GM19043 (cell line): ENCODE data around the gene DYNLL2.
"Not testable (repeated sequence)": the region's sequence is repeated elsewhere in the genome, so short reads cannot be mapped to it uniquely, and the experiment has no call there.

Experiments
- ATAC-seq: cut with Tn5 transposase; IDR thresholded peaks from one replicate; pipeline ENCODE4 v1.9.1; 2021; ENCODE audit warnings: low read depth; ENCODE audit not compliant: unreplicated experiment

Gene DYNLL2

DNA sequence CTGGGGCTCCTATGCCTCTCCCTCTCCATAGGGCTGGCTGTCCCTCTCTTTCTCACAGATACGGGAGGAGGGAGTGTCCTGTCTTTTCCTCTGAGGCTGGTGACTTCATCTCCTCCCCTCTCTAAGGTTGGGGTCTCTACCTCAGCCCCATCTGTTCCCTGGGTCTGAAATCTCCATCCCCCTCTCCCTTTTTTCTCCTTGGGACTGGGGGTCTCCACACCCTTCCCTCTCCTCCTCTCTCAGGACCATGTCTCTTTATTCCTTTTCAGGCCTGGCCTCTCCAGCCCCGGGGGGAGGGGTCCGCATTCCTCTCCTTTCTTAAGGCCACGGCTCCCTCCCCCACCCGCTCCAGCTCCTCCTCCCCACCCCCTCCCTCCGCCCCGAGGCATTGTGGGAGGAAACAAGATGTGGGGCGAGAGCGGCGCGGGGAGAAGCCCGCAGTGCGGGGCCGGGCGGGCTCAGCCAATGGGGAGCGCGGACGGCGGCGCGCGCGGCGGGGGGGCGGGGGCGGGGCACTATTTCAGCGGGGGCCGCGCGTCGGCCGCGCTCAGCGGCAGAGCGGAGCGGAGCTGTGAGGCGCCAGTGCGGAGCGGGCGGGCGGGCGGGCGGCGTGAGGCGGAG lies at the start of gene DYNLL2:
Gene DYNLL2, plus strand, starts transcription at position 550 of the 621 bp plus-strand sequence. CDS start 3,672 bp downstream, outside the sequence.
- ATAC-seq: peak; percentile 65

DNA sequence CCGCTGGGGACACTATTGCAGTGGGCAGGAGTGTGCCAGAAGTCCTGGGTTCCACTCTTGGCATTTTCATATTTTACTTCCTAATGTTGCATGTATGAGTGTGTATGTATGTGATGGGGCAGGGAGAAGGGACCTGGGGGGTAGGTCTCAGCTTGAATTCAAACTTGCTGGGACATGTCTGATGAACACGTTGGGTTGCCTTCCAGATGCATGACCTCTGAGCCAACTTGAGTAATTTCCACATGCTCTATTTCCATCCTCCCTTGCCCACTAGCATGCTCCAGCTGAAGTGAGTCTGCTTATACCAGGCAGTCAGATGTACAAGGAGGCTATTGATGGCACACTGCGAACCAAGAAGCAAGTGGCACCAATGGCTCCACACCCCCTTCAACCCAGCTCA lies 43.2 kb upstream of the DYNLL2 start:
- no peak for ATAC-seq

DNA sequence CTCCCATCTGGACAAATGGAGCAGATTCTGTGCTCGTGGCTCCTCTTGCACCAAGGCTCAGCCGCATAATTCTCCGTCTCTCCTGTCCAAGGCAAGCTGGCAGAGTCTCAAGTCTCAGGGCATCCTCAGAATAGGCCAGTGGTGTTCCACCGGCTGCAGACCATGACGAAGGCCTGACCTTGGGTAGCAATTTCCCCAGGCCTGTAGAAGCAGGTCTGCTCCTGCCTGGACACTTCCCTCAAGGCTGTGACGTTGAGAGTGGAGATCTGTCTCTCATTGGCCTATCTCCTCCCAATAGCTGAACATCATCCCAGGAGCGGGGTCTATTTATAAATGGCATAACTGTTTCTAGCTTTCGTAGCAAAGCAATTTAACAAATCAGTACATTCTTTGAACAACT lies 42.8 kb upstream of the DYNLL2 start:
- no peak for ATAC-seq

DNA sequence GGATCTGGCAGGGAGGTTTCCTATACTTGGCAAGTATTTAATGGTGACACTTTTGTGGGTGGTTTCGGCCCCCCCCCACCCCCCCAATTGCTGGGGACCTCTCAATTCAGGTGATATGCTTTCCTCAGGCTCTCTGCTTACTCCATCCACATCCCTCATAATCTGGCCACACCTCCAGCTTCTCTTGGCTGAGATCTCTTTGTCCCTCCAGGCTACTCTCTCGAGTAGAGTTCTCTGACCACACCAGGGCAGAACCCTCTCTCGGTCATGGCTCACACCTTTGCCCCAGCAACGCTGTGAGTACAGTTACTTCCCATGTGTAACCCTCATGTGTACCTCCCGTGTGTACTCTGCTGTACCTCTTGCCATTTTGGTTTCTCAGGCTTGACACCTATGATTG lies 42.1 kb upstream of the DYNLL2 start:
- no peak for ATAC-seq

DNA sequence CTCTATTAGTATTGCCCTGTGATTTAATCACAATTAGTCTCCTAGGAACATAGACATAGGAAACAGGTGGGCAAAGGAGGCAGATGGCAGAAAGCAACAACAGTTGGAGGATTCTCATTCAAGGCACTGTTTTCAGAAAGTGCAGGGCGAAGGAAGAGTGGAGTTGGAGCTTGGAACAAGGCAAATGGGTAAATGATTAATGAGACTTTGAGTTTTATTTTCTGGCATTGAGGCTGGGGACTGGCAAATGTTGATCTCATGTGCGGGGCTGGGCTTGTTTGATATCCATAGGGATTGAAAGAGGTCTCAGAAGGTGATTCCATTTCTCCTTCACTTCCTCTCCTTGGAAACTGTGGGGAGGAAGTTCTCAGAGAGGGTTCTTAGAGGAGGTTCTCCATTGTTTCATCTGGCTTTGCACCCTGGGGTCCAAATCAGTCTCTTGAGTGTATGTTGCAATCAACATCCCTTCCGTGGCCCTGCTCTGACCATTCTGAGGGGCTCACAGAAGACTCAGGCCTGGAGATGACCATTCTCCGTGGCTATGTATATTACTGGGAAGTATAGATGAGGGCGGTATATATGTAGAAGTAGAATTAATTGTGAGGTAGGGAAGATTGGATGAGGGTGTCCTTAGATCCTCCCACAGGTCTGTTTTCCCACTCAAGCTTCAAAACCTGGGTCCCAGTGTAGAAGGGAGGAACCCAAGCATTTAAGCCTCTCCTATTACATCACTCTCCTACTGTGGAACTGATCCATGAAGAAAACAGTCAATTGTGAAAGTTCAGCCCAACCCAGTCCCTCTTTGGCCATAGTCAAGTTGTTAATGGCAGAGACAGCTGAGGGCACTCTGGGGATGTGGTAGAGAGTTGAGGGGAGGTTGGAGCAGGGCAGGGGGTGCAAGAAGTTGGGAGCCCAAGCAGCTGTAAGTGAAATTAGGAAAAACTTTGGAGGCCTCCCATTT lies 39.7 kb upstream of the DYNLL2 start:
- ATAC-seq: no peak

DNA sequence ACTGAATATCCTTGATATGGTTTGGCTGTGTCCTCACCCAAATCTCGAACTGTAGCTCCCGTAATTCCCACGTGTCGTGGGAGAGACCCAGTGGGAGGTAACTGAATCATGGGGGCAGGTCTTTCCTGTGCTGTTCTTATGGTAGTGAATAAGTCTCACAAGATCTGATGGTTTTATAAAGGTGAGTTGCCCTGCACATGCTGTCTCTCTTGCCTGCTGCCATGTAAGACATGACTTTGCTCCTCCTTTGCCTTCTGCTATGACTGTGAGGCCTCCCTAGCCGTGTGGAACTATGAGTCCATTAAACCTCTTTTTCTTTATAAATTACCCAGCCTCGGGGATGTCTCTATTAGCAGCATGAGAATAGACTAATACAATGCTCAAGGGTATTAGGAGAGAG lies 39.0 kb upstream of the DYNLL2 start:
- not testable (repeated sequence) for ATAC-seq

DNA sequence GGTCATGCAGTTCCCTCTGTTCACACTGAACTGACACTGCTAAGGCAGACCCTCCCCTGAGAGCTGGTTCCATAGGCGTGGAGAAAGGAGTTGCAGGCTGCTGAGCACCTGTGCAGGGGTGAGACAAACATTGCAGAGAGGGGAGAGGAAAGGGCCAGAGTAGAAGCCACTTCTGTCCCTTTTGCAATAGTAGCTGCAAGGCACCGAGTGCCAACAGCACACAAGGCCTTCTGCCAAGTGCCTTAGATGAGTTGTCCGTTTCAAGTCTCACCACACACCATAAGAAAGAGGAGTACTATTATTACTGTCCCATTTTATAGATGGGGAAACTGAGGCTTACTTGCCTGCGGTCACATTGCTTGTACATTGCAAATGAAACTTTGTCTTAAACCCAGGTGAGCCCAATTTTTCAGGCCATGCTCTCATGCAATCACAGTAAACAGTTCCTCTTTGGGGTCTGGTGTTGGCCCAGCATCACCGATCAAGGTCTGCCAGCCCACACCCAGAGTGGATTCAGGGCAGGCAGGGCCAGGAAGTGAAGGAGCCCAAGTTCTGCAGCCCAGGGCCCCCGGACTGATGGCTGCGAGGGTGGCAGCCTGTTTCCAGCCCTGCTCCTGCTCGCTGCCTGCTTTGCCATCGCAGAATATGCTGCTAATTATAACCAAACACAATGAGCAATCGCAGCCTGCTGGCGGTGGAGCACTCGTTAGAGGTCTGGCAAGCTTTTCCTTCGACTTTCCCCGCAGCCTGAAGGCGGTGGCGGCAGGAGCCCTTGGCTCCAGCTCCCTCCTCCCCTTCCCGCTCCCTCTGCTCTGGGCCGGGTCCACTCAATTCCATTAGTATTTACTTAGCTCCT lies 36.8 kb upstream of the DYNLL2 start:
- ATAC-seq: no peak

DNA sequence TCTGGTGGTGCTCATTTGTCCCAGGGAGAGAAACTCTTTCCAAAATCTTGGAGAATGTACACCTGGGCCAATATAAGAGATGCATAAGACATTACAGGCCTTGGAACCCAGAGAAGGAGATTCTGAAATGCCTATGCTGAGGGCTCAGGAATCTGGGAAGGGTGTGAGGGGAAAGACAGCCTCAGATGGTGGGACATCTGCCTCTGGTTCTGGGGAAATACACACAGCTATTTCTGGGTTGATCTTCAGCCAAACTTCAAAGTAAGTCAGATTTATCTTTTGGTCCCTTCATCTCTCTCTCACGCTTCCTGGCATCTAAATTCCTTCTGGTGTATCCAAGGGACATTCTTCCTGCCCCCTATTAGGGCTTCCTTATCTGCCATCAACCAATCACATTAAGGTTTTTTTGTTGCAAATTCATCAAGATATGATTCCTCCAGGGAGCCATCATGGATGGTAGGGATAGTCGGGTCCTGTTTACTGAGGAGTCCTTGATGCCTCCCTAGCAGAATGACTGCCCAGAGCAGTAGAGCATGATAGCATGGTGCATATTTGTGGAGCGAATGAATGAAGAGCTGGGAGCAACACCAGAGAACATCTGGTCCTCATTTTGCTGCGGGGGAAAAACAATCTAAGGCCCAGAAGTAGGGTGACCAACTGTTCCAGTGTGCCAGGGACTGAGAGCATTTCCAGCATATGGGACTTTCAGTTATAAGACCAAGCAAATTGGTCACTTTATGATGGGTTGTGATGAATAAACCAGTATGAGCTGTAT lies 35.7 kb upstream of the DYNLL2 start:
- no peak for ATAC-seq

DNA sequence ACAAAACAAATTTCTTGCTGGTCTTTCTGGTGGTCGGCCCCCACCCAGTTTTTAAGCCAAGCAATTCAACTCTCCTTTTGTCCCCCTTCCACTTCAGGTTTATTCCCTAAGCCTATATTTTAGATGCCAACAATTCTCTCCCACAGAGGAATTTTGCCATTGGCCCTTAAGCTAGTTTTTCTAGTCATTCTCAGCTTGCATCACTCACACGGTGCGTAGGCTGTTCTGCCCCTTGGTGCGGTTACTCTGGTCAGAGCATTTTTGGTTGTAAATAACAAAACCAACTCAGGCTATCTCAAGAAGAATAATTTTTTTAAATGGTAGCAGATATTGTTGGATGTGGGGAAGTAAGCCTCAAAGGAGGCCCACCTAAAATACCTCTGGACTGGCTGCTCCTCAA lies 33.7 kb upstream of the DYNLL2 start:
- no peak for ATAC-seq

DNA sequence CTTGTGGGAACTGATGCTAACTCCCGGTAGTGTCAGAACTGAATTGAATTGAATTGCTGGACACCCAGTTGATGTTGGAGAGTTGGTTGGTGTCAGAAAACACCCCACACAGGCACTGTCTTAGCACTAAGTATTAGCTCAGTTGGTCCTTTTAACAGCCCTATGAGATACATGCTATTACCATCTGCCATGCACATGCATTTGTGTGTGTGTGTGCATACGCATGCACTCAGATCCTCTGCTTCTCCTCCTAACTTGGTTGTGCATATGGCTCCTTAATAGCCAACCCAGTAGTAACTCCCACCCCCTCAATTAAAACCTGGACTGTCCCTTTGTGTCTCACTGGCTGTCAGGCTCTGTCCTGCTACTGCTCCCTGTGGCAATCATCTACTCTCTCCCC lies 32.3 kb upstream of the DYNLL2 start:
- ATAC-seq: no peak

DNA sequence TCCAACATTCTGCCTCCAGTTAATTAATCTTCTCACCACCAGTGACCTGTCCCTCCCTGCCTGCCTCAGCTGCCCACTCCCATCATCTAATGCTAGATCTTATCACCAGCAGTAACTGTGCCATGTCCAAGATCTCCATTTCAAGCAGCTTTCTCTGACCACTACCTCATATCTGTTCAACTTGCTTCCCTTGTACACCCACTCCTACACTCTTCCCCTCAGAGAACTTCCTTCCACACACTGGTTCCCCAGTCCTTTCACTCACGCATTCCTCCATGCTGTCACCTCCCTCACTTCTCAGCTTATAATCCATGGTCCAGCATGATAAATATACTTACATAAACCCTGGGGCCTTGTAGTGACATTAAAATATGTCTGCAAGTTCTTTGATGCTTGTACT lies 31.8 kb upstream of the DYNLL2 start:
- no peak for ATAC-seq

DNA sequence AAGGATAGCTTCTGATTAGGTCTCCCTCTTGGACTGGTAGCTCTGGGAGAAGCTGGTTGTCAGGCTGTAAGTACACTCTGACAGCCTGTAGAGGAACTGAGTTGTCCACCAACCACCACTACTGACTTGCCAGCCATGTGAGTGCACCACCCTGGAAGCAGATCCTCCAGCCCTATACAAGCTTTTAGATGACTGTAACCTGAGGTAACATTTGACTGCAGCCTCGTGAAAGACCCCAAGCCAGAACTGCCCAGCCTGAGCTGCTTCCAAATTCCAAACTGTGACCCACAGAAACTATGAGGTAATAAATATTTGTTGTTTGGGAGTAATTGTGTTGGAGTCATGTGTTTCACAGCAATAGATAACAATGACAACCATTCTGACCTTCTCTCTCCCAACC lies 30.8 kb upstream of the DYNLL2 start:
- ATAC-seq: no peak

DNA sequence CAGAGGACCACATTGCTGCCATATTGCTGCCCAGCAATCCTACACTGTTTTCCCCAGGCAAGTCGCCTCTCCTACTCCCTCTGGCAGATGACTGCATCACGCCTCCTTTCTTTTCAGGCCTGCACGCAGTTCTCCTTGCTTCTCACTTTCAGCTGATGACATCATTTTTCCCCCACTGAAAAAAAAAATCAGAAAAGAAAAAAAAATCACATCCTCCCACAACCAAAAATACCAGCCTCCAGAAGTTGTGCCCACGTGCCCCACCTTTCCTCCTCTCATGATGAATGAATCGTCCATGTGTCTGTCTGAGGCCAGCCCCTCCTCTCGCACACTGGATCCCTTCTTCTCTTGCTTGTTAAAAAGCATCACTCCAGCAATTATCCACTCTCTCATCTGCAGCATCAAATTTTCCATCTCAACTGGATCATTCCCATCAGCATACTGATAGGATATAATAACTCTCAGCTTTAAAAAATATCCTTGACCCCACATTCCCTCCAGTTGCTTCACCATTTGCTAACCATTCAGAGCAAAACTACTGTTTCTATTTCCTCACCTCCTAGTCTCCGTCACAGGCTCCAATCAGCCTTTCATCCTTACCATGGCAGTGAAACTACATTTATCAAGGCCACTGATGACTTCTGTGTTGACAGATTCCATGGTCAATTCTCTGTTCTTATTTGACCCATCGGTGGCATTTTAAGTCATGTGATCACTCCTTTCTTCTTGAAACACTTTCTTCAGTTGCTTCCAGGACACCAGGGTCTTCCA lies 30.1 kb upstream of the DYNLL2 start:
- no peak for ATAC-seq

DNA sequence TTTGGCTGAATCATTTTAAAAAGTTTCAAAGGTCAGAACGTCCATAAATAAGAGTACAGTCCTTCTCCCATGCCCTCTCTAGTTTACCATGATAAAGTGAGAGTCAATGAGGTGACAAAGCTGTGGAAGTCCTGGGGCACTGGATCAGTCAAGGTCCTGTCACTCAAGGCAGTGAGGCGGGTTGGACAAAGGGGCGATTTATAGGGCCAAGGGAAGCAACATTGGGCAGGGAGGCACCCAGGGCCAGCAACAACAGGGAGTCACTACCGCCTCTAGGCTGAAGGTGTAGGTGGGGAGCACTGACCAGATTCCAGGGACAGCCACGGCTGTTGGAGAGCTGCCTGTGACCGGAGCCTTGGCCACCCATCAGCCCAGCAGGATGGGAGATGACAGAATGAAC lies 28.6 kb upstream of the DYNLL2 start:
- ATAC-seq: no peak

DNA sequence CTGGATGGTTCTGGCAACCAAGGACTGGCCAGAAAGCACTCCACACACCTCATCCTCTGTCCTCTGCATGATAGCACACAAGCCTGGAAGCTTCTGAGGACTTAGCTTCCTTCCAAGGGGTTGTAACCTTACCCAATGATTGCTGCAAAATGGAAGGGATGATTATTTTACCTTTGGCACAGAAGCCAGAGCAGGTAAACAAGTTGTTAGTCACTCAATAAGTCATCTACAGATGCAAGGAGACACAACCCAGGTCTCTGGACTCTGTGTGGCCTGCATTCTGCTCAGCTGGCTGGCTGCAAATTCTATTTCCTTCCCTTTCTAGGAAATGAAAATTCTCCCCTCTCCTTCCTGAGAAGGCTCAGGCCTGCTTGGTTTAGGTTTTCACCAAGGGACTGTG lies 26.7 kb upstream of the DYNLL2 start:
- no peak for ATAC-seq

DNA sequence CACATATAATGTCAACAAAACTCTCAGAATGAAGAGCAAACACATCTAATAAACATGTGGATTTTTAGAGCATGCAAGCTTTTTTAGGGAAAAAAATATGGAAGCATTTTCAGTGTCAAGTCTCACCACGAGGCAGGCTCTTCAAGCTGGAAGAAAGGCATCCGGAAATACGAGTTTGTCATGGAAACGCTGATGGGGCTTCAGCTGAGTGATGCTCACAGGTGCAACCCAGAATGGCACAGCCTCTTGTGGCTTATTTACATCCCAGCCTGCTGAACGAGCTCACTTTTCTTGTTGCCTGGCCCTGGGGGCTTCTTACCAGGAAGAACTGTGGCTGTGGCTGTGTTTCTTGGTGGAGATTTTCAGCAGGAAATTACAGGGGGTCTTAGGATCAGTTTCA lies 24.1 kb upstream of the DYNLL2 start:
- ATAC-seq: no peak

DNA sequence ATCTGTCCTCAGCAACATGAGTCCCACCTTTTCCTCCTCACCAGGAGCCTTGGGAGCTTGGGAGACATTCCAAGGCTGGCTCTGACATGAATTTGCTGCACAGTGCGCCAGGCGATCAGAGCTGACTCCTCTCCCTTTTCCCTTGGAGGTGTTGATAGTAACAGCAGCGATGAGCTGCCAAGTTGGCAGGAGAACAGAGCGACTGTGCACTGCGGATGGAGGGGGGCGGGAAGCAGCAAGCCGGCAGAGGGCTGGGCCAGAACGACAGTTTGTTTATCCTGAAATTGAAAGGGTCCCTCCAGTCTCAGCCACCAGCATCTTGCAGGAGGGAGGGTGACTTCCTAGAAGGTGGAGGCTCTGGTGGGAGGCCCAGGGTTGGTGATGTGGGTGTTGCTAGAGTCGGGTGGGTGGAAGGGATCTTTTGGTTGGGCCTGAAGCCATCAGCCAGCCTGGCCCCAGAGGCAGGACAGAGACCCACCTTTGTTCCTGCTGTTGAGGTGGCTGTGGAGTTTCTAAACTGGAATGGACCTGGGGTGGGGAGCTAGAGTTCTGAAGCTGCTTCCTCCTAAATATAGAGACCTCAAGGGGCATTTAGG lies 22.5 kb upstream of the DYNLL2 start:
- ATAC-seq: no peak

DNA sequence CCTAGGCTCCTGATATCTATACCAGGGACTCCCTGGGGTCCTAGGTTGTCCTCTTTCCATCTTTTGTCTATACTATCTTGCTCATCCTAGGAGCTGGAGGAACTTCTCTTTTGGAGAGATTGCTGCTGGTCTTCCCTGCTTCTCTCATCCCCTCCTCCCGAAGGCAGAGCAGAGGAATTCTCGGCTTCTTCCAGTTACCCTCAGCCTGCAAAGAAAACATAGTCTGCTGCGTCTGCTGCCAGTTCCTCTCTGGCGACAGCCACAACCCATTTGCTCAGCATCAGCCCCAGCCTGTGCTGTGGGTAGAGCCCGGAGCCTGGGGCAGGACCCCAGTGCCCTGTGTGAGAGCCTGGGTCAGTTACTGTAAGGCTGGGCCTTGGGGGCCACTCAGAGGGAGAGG lies 21.5 kb upstream of the DYNLL2 start:
- ATAC-seq: no peak

DNA sequence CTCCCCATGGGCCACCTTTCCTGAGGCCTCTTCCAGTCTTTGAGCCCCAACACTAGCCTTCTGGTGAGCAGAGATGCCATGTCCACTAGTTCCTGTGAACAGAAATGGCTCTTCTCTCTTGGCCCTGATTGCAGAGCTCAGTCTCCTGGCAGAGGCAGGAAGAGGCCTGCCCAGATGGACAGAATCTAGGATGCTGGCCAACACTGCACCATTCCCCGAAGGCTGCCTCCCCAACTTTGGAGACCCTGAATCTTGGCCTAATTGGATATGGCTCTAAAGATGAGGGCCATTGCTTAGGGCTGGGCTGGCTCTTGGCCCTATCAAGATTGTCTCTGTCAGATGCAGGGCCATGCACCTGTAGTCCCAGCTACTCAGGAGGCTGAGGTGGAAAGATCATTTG lies 18.0 kb upstream of the DYNLL2 start:
- no peak for ATAC-seq
